ENCODE measurements around the gene KDM3B.

The KDM3B gene

DNA sequence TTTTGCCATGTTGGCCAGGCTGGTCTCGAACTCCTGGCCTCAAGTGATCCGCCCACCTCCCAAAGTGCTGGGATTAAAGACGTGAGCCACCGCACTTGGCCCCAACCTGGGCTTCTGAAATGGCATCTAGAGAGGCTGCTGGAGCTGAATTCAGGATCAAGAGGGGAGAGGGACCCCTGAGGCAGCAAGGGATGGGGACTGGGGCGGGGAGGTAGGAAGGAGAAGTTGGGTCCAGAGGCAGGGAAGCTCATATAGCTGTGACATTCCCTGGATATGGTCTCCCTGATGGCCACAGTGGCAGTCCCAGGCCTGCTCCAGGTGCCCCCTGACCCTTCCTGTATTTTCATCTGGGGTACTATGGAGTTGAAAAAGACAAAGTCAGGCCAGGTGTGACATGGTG, 98.5 kb downstream of the KDM3B start:
- DNase-seq, result no peak

DNA sequence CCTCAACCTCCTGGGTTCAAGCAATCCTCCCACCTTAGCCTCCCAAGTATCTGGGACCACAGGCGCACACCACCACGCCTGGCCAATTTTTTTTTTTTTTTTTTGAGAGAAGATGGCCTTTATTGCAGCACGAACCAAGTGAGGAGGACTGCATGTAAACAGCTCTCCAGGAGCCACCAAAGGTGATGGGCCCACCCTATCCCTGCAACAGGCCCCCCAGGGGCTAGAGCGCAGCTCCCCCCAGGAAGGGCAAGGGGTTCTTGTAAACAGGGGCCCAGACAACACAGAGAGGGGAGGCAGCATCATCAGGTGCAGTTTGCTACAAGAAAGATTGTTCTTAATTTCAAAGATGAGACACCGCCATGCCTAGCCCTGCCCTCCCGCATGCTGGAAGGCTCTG, 100.2 kb downstream of the KDM3B start:
- no peak for DNase-seq

DNA sequence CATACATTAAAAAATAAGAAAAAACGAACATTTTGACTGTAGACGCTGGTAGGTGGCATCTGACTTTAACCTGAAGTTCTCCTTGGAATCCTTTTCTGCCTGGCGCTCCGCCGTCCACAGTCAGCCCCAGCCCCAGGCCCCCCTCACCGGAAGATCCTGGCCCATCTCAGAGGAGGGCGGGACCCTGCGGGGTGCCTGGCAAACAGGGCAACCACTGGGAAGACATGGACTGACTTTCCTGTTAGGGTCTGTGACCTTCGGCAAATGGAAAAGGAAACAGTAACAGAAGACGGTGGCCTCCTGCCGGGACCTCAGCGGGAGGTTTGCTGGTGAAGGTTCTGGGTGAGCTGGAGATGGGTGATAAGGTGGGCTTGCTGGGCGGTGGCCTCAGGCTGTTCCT, 101.1 kb downstream of the KDM3B start:
- DNase-seq, result no peak

DNA sequence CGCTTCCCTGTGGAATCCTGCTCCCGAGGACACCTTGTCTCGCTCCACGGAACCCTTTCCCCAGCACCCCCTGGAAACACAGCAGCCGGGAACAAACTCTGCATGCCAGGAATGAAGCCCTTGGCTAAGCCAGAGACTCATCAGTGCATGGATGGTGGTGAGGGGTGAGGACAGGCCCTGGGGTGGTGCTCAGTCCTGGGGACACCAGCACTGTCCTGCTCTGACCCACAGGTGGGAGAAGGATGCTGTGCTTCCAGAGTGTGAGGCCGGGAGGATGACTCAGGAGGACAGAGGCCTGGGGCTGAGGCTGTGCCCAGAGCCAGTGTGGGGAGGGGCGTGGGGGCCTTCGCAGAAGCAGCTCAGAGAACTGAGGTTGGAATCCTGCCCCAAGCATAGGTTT, 101.6 kb downstream of the KDM3B start:
- DNase-seq, result no peak

GRCh38 chr5:138455232-138455930, 102.9 kb downstream of the KDM3B start:
- DNase-seq, result no peak

DNA sequence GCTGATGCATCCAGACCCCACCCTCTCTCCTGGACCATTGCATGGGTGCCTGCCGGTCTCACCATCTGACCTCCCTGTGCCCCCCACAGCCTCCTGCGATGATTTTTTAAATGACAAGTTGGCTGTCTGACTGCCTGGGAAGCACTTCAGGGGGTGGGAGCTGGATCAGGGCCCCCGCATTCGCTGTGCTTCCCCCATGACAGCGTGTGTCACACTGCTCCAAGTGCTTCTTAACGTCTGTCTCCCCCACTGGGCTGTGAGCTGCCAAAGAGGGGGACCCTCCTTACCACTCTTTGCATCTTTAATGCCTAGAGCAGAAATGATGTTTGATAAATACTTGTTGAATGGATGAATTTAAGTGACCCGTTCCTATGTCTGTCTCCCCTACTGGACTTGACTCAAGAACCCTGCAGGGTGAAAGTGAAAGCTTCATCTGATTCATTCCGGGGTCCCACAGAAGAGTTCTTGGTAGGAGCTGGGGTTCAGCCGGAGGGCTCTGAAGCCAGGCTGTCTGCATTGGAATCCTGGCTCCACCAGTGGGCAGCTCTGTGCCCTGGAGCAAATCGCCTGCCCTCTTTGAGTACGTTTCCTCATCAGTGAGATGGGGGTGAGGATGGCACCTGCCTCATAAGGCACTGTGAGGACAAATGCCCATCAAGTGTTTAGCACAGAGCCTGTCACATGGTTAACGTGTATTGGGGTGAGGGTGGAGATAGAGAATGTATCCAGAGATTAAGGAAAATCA, 105.2 kb downstream of the KDM3B start:
- no peak for DNase-seq

- no peak for DNase-seq
Observed at GRCh38 chr5:138458384-138458783, 105.9 kb downstream of the KDM3B start.

- no peak for DNase-seq
Observed at GRCh38 chr5:138458856-138459255, 106.4 kb downstream of the KDM3B start.

- DNase-seq, result peak; percentile 74
Observed at GRCh38 chr5:138459311-138459933, 106.9 kb downstream of the KDM3B start.

DNA sequence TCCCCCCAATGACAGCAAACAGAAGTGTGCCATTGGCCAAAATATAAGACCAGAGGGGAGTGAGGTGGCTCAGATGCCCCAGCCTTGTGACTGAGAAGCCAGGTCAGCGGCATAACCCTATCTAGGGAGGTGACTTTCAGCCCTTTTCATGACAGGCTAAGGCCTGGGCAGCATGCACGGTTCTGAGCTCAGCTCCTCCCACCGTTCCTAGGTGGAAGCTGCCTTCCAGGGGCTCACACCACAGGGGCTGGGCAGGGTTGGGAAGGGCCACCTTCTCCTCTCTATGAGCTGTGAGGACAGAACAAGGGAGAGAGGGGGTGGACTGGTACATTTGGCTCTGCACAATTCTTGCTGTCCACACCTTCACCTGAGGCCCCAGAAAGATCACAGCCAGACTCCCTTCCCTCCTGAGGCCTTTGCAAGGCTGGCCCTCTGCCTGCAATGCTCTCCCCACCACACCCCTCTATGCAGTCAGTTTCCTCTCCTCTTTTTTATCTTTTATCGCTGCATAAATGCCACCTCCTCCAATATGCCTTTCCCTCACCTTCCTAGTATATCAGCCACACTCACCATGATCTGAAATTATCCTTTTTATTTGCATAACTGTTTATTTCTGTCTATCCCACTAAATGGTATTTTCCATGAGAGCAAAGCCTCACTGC, 107.7 kb downstream of the KDM3B start:
- no peak for DNase-seq

DNA sequence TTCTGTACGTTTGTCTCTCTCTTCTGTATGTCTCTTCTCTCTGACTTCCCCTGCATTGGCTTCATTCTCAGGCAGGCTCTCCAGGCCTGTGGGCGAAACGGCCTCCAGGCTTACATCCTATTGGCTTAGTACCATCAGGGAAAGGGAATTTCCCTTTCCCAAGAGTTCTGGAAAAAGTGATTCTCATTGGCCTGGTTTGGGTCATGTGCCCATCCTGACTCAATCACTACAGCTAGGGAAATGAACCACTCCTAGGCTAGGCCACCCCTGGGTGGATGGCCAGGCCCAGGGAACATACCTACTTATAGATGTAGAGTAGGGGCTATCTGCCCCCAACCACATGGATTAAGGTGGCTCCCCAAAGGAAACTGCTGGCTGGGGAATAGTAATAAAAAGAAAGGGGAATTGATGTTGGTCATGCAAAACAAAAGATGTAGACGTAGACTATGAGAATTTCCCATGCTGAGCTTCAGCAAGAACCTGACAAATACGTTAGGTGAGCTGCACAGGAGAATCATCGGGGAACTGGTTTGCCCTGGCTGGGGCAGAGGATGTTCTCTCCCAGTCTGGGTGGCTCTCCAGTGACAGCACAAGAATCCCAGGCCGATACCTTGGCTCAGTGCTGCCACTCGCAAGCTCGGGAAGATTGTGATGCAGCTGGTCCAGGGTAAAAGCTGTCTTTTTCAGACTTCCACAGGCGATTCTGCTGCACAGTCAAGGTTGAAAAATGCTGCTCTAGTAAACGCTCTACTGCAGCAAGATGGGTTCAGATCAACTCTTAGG, 109.0 kb downstream of the KDM3B start:
- no peak for DNase-seq

GRCh38 chr5:138463419-138464007, 111.0 kb downstream of the KDM3B start:
- DNase-seq, result no peak

DNA sequence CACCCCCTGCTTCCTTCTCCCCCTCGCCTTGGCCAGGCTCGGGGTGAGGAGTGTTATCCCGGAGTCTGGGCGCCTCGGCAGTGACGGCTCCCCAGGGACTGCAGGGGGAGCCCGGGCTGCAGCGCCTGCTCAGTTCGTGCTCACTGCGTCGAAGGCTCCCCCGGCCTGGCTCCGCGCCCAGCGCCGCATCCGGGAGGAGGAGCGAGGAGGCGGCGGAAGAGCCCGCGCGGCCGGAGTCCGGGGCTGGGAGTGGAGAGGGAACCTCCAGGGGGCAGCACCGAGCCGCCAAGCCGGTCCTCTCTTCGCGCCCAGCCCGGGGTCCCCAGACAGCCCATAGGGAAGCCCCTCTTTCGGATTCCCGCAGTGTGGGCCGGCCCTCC, 111.5 kb downstream of the KDM3B start:
- DNase-seq, result peak; percentile 95

DNA sequence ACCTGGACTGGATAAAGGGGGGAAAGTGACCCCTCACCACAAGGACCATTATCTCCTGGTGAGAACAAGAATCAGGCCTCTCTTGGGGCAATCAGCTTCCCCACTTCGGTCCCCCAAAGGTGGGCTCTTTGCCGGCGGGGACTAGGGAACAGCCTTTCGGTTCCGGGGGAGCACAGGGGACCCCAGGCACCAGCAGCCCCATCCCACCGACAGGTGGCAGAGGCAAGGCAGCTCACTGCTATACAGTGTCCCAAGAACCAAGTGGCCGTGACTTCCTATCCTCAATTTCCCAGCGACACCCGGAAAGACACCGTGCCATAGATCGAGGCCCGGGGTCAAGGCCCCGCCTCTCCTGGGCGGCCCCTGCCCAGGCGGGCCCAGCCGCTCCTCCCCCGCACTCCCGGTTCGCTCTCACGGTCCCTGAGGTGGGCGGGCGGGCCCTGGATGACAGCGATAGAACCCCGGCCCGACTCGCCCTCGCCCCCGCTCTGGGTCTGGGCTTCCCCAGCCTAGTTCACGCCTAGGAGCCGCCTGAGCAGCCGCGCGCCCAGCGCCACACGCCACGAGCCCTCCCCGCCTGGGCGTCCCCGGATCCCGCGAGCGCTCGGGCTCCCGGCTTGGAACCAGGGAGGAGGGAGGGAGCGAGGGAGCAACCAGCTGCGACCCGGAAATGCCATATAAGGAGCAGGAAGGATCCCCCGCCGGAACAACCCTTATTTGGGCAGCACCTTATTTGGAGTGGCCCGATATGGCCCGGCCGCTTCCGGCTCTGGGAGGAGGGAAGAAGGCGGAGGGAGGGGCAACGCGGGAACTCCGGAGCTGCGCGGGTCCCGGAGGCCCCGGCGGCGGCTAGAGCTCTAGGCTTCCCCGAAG, 112.1 kb downstream of the KDM3B start:
- peak; percentile 95 for DNase-seq

GRCh38 chr5:138465261-138466124, 113.0 kb downstream of the KDM3B start, which contains the start of gene EGR1:
Gene EGR1 (plus strand): TSS chr5:138465479. CDS start chr5:138465762, 283 bp downstream.
- peak; percentile 95 for DNase-seq

DNA sequence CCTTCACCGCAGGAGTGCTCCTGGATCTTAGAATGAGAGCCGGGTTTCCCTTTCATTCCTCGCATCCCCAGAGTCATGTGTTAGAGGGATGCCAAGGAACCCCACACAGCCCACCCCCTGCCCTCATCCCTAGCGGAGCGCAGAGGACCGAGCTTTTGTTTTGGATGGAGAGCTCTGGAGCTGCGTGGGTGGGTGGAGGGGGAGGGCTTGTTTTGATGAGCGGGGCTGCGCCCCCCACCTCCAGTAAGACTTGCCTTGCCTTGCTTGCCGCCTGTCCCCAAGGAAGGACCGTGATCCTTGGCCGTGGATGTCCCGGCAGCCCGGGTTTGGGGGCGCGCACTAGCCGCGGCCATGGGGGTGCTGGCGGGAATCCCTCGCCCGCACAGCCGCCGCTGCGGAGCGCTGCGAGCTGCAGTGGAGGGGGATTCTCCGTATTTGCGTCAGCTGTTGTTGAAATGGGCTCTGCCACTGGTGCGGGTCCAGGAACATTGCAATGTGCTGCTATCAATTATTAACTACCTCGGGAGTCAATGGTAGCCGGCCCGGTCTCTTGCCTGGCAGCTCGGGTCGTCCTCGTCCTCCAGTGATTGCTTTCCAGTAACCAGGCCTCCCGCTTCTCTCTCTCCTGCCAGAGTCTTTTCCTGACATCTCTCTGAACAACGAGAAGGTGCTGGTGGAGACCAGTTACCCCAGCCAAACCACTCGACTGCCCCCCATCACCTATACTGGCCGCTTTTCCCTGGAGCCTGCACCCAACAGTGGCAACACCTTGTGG, 113.8 kb downstream of the KDM3B start:
- DNase-seq, result no peak

GRCh38 chr5:138466900-138467710, 114.6 kb downstream of the KDM3B start:
- DNase-seq, result no peak

DNA sequence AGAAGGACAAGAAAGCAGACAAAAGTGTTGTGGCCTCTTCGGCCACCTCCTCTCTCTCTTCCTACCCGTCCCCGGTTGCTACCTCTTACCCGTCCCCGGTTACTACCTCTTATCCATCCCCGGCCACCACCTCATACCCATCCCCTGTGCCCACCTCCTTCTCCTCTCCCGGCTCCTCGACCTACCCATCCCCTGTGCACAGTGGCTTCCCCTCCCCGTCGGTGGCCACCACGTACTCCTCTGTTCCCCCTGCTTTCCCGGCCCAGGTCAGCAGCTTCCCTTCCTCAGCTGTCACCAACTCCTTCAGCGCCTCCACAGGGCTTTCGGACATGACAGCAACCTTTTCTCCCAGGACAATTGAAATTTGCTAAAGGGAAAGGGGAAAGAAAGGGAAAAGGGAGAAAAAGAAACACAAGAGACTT, 115.2 kb downstream of the KDM3B start:
- DNase-seq, result no peak
